ENCODE results near the gene PCSK6.

- TF ChIP-seq CTCF (IDR thresholded peaks at IDR 0.05) (no peak), EP300 (IDR thresholded peaks at IDR 0.05) (no peak)
Measured at GRCh38 chr15:101500865-101501551, 11.5 kb upstream of the PCSK6 start.

All from gastroesophageal sphincter (tissue), 3 donors.